GM12892 (cell line): ENCODE results near the gene RNF145.

Experiments
- POLR2A ChIP-seq: IDR thresholded peaks from 2 replicates; pipeline ENCODE4 v1.6.1; 2011; ENCODE audit warnings: low read depth, low read length, control low read depth
- POLR2AphosphoS5 ChIP-seq: IDR thresholded peaks from 2 replicates; pipeline ENCODE4 v1.6.1; 2011; ENCODE audit warnings: low read depth, low read length, control low read depth

GRCh38 chr5:159190170-159190569 lies 19.2 kb downstream of the RNF145 start:
- no peak for TF ChIP-seq POLR2A
- no peak for TF ChIP-seq POLR2AphosphoS5
